ENCODE results near the gene ZFY. TPM values are rescaled to one million over a fixed set of nuclear protein-coding genes. Genes with fewer than 3 reads are reported as not detected.

ZFY gene
- total RNA-seq, 1 experiment from 2014 or later, result 0.18 TPM

- ChIA-PET POLR2A (no interaction called here), CTCF (no interaction called here)
- Histone ChIP-seq H3K9me3 (ENCODE audit: control insufficient read depth, insufficient read depth, low read depth, low read length) (no peaks in the 10 kb centered on the region), H3K27me3 (ENCODE audit: control insufficient read depth, insufficient read depth, low read length) (no peaks in the 10 kb centered on the region), H3K4me3 (ENCODE audit: low read depth in 2 of 2, low read length in 2 of 2) (no peak overlapping the region), H3K27ac (ENCODE audit: low read length) (no peak overlapping the region), H3K36me3 (ENCODE audit: control insufficient read depth, insufficient read depth, low read length) (no peaks in the 10 kb centered on the region), H3K4me1 (ENCODE audit: control insufficient read depth, insufficient read depth, low read length) (no peaks in the 10 kb centered on the region)
- ATAC-seq, result no peak
- in situ Hi-C loops (cut with HindIII; ENCODE audit: low pct_unique_long_range_greater_than_20kb, low sequenced_read_pairs) (no loop called here), intact Hi-C loops (cut with micrococcal nuclease; ENCODE audit: unreplicated experiment) (no loop called here)
- DNase-seq (ENCODE audit: low read depth, low spot score), result no peak
- no TSS peak for BruUV-seq (replicated peaks)
- no peak for TF ChIP-seq TCF7L2 (IDR thresholded peaks at IDR 0.05; ENCODE audit: low read depth, low read length)
These were observed 81.4 kb downstream of the ZFY start for GRCh38 chrY:3016594-3016993.

- Histone ChIP-seq H3K4me3 (ENCODE audit: low read depth in 2 of 2, low read length in 2 of 2) (no peak overlapping the region), H3K27me3 (ENCODE audit: control insufficient read depth, insufficient read depth, low read length) (no peaks in the 10 kb centered on the region), H3K4me1 (ENCODE audit: control insufficient read depth, insufficient read depth, low read length) (no peaks in the 10 kb centered on the region), H3K9me3 (ENCODE audit: control insufficient read depth, insufficient read depth, low read depth, low read length) (no peaks in the 10 kb centered on the region), H3K36me3 (ENCODE audit: control insufficient read depth, insufficient read depth, low read length) (no peaks in the 10 kb centered on the region), H3K27ac (ENCODE audit: low read length) (no peak overlapping the region)
- CTCF ChIA-PET, result no interaction called here
- no TSS peak for BruUV-seq (replicated peaks)
- DNase-seq (ENCODE audit: low read depth, low spot score) (no peak), ATAC-seq (no peak)
- in situ Hi-C loops (cut with HindIII; ENCODE audit: low pct_unique_long_range_greater_than_20kb, low sequenced_read_pairs), result no loop called here
- POLR2A ChIA-PET, result no interaction called here
- TF ChIP-seq TCF7L2 (IDR thresholded peaks at IDR 0.05; ENCODE audit: low read depth, low read length) (no peak), SIN3A (IDR thresholded peaks at IDR 0.05; ENCODE audit: borderline replicate concordance, insufficient read depth, low read depth, low read length) (no peak), REST (IDR thresholded peaks at IDR 0.05; ENCODE audit: insufficient read depth in 1 of 2, low read depth in 2 of 2, low read length in 1 of 2) (no peak), CTCF (IDR thresholded peaks at IDR 0.05) (no peak), POLR2AphosphoS5 (IDR thresholded peaks at IDR 0.05; ENCODE audit: low read depth, low read length) (no peak)
- intact Hi-C loops (cut with micrococcal nuclease; ENCODE audit: unreplicated experiment), result no loop called here
These were observed 83.4 kb downstream of the ZFY start for GRCh38 chrY:3018546-3018945.

GRCh38 chrY:3019584-3019983, 84.4 kb downstream of the ZFY start:
- POLR2A ChIA-PET, result no interaction called here
- in situ Hi-C loops (cut with HindIII; ENCODE audit: low pct_unique_long_range_greater_than_20kb, low sequenced_read_pairs), result no loop called here

More at GRCh38 chrY:3019584-3019983, 84.4 kb downstream of the ZFY start:
- Histone ChIP-seq H3K4me3 (ENCODE audit: low read depth in 2 of 2, low read length in 2 of 2) (no peak overlapping the region), H3K27ac (ENCODE audit: low read length) (no peak overlapping the region), H3K9me3 (ENCODE audit: control insufficient read depth, insufficient read depth, low read depth, low read length) (no peaks in the 10 kb centered on the region), H3K27me3 (ENCODE audit: control insufficient read depth, insufficient read depth, low read length) (no peaks in the 10 kb centered on the region), H3K36me3 (ENCODE audit: control insufficient read depth, insufficient read depth, low read length) (no peaks in the 10 kb centered on the region), H3K4me1 (ENCODE audit: control insufficient read depth, insufficient read depth, low read length) (no peaks in the 10 kb centered on the region)
- TF ChIP-seq CTCF (IDR thresholded peaks at IDR 0.05) (no peak), SIN3A (IDR thresholded peaks at IDR 0.05; ENCODE audit: borderline replicate concordance, insufficient read depth, low read depth, low read length) (no peak), REST (IDR thresholded peaks at IDR 0.05; ENCODE audit: insufficient read depth in 1 of 2, low read depth in 2 of 2, low read length in 1 of 2) (no peak), POLR2AphosphoS5 (IDR thresholded peaks at IDR 0.05; ENCODE audit: low read depth, low read length) (no peak), TCF7L2 (IDR thresholded peaks at IDR 0.05; ENCODE audit: low read depth, low read length) (no peak)
- intact Hi-C loops (cut with micrococcal nuclease; ENCODE audit: unreplicated experiment), result no loop called here
- DNase-seq (ENCODE audit: low read depth, low spot score), result no peak
- no peak for ATAC-seq
- BruUV-seq (replicated peaks), result no TSS peak
- CTCF ChIA-PET, result no interaction called here

All from Panc1 (cell line).